ENCODE data around the gene NUBP1.
"Not testable (repeated sequence)": the region's sequence is repeated elsewhere in the genome, so short reads cannot be mapped to it uniquely, and the experiment has no call there.

NUBP1 gene

DNA sequence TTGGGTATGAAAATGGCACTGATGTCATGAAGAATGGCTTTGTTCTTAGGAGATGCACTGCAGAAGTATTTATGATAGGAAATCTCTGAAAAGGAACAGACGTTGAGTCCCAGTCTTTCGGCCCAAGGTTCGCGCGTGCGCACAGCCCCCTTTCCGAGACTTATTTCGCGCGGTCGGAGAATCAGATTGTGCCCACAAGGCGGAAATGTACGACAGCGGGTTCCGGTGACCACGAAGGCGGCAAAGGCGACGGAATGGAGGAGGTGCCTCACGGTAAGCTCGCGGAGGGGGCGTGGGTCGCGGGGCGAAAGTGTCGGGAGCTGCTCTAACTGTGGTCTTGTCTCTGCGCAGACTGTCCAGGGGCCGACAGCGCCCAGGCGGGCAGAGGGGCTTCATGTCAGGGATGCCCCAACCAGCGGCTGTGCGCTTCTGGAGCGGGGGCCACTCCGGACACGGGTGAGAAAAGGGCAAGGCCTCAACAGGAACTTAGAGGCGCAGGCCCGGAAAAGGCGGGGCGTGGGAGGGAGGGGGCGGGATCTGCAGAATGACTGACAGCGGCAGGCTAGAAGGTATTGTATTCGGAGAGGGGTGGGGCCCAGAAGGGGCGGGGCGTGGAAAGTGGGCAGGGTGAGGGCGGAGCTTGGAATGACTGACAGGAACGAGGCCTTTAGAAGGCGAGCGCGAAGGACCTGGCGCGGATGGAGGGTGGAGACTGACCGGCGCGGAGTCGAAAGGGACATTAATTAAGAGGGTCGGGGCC lies at the start of gene NUBP1:
Gene NUBP1, plus strand, starts transcription at position 233 of the 760 bp plus-strand sequence. Its CDS starts 22 bp downstream, at position 255.
- peak; percentile 96 for DNase-seq

DNA sequence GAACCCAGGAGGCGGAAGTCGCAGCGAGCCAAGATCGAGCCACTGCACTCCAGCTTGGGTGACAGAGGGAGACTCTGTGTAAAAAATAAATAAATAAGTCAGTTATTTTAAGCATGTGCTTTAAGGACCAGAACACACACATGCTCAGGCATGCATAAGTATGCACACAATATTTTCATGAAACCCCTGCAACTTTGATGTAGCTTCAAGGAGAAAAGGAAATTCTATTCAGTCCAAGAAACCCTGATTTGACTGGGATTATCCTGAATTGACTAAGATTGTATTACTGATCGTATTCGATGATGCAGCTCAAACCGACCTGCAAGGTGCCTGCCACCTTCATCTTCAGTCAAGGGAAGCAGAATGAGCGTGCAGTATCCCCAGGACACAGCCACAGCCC lies 49.8 kb upstream of the NUBP1 start:
- DNase-seq: no peak

DNA sequence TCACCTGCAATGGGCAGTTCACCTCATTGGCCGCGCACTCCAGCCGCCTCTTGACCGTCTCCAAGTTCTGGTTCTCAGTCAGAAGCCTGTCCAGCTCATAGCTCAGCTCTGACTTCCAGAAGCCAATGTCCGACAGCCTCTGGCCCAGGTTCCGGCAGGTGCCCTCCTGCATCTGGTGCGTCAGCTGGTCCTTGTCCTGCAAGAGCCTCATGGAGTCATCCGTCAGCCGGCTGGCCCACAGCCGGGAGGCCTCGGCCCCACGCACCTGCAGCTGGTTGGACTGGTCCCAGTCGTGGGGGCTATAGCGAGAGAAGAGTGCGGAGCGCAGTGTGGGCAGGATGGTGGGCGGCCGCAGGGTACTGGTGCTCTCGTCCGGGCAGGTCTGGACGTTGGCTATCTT lies 49.3 kb upstream of the NUBP1 start:
- DNase-seq: no peak

DNA sequence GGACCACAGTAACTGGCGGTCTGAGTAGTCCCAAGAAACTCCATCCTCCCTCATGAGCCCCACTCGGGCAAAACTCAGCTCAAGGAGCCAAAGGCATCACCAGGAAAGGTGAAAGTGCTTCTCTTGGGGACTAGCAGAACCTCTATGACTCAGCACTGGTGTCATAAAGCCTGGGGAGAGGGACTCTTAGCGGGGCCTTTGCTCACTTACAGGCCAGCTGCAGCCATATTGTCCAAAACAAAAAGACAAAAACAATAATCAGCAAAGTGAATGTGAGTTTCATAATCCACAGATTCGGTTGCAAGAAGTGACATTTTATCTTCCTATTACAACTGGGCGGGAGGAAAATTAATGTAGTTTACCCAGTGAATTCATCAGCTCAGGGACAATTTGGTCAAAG lies 48.8 kb upstream of the NUBP1 start, which contains the start of gene TEKT5:
Gene TEKT5, minus strand, starts transcription at position 101 of the 400 bp plus-strand sequence. Its CDS starts 57 bp downstream, at position 44.
- no peak for DNase-seq

DNA sequence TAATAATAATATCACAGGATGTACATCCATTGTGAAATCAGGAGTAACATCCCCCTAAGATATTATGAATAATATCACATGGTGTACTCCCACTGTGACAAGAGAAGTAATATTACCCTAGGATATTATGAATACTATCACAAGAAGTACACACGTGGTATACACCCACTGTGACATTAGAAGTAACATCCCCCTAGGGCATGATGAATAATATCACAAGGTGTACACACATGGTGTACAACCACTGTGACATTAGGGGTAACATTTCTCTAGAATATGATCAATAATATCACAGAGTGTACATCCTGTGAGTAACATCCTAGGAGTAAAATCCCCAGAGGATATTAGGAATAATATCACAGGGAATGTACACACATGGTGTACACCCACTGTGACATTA lies 43.9 kb upstream of the NUBP1 start:
- DNase-seq: no peak

DNA sequence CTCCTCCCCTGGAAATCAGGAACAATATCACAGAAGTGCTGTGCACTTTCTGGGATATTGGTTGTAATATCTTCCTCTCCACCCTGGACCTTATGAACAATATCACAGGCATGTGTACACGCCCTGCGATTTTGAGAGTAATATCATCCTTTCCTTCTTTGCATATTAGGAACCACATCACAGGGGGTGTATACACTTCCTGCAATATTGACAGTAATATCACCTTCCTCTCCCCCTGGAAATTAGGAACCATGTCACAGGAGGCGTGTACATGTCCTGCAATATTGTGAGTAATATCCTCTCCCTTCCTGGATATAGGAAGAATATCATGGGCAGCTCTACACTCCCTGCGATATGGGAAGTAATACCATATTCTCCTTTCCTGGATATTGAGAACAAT lies 34.7 kb upstream of the NUBP1 start:
- DNase-seq: no peak

DNA sequence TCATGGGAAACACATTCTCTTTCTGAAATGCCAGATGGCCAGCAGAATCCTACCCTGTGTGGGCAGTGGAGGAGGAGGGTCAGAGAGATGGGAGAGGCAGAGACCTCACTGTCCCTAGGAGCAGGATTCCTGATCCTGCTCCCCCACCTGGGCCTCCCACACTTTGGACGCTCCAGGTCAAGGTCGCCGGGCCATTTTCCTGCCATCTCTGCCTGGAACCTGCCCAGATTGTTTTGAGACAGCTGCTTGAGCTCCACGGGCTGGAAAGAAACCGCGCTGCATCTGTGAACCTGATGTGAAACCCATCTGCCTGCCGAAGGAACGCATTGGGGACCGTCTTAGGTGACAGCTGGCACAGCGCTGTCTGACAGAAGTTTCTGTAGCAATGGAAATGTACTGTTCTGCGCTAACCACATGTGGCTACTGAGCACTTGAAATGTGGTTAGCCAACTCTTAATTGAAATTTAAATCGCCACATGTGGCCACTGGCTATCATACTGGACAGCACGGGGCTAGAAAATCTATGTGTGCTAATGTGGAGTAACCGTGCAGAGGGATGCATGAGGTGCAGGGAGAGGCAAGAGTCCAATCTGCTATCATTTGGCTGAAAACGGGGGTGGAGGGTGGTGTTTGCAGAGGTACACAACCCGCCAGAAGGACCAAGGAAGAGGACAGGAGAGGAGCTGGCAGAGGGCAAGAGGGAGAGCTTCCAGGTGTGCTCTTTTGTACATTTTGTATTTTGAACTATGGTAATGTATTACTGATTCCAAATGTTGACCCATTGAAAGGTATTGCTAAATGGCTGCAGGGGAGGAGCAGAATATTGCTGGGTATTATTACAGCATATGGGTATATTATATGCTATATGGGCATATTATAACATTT lies 15.4 kb upstream of the NUBP1 start:
- no peak for DNase-seq

DNA sequence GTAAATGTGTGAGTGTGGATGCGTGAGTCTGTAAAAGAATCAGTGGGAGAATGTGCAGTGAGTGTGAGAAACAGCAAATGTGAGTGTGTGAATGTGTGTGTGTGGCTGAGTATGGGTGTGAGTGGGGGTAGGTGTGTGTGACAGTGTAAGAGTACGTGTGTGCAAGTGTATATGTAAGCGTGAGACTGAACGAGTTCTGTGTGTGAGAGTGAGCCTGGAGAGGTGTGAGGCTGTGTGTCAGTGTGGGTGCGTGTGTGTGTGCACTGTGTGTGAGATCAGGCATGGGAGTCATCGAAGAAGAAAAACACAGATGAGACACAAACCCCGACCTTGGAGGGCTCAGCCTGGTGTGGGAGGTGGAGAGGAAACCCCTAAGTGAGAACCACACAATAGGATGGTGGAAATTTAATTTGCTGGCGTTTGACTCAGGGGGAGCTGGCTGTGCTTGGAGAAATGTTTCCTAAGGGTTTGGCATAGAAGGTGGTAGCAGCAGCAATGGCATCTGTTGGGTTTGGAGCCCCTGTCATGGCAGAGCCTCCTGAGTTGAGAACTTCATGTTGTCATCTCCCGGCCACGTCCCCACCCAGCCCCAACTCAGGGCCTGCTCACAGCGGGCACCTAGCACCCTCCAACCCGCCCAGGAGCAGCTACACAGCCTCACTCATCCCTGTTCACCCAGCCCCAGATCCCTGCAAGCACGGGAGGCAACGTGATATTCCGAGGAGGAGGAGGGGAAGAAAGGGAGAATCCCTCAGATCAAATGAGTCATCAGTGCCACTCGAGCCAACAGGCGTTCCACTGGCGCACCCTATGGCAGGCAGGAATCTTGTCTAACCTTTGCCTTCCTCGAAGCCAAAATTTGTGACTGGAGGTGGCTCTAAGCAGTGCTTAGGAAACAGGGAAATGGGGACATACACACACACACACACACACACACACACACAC lies 14.3 kb upstream of the NUBP1 start:
- no peak for DNase-seq

DNA sequence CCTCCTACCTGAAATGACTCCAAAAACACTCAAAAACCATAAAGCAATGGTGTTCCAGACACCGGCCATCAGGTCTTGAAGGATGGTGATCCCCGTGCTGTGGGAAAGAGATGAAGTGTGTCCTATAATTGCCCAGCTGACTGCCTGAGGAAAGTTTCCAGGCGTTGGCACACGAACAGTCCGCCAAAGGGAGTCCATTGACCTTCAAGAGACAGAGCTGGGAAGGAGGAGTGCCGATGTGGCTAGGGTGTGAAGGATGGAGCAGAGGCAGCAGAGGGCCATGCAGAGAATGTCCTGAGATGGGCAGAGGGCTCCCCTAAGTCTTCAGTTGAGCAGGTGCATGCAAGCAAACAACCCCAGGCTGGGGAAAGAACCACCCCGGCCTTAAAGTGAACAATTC lies 11.9 kb upstream of the NUBP1 start:
- no peak for DNase-seq

DNA sequence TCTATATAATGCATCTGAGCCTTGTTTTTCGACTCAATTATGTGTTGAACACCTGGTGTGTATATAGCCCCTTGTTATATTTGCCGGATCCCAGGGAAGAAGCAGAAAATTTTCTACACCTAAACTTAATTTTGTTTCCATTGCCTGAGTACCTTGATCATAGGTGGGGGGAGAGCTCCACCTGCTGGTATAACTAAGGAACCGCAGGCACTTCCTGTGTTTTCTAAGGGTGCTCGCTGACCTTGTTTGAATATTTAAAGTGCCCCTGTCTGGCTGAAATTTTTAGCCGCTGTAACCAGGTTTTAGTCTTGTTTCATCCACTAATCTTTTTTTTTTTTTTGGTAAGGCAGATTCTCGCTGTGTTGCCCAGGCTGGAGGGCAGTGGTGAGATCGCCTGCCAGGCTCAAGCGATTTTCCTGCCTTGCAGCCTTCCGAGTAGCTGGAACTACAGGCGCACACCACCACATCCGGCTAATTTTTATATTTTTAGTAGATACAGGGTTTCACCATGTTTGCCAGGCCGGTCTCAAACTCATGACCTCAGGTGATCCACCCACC lies 6.5 kb upstream of the NUBP1 start:
- peak; percentile 62 for DNase-seq

DNA sequence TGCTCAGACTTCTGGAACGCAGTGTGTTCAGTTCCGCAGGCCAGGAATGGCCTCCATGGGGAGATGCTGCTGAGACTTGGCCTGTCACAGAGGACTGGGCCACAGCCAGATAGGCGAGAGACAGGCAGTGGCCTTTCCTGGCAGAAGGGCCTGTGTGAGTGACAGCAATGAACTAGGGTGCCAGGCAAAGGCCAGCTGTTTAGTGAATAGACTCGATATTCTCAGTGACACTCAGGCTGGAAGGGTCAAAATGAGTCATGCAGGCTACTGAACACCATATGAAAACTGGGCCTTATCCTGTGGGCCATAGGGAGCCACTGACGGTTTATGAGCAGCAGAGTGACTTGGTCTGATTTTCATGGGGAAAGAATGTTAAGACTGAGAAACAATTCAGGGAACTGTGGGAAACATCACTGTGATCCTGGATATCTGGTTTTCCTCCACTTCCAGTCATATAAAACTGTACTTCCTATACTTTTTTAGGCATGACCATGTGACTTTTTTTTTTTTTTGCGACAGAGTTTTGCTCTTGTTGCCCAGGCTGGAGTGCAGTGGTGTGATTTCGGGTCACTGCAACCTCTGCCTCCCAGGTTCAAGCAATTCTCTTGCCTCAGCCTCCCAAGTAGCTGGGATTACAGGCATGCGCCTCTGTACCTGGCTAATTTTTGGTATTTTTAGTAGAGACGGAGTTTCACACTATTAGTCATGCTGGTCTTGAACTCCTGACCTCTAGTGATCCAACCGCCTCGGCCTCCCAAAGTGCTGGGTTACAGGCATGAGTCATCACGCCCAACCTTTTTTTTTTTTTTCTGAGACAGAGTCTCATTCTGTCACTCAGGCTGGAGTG lies 5.2 kb upstream of the NUBP1 start:
- no peak for DNase-seq

DNA sequence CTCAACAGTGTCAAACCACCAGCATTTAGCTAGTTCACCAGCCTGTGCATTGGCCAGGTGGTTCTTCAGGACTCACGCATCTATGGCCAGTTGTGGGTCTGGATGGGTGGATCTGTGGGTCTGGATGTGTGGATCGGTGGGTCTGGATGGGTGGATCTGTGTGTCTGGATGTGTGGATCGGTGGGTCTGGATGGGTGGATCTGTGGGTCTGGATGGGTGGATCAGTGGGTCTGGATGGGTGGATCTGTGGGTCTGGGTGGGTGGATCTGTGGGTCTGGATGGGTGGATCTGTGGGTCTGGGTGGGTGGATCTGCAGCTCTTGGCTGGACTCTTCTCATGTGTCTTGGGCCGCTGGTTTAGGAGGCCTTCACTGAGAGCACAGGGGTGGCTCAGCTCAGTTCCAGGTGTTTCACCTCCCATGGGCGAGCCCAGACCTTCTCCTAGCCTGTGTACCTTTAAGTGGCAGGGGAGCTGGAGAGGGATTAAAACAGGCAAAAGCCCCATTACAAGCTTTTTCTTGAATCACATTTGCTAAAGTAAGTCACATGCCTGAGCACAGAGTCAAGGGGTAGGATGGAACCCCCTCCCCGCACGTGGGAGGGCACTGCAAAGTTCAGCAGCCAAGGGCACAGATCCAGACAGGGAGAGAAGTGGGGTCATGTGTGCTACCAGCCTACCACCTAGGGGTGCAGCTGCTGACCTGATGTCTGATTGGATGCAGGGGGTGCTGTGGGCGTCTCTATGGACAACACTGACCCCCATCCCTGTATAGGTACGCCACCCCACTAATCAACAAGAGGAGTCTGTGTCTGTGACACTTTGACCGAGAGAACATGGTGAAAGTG lies 3.4 kb upstream of the NUBP1 start:
- no peak for DNase-seq

DNA sequence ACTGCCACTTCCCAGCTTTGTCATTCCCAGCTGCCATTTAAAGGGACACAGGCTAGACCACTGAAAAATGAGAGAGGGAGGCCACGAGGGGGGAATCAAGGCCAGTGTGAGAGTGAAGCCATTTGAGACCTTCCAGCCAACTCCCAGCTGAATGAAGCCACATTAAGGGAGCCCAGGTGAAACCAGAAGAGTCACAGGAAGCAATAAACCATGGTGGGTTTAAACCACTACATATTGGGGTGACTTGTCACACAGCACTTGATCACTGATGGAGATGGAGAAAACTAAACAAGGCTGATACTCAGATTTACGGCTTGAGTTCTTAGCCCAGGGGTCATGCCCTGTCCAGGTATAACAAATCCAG lies 2.8 kb upstream of the NUBP1 start:
- no peak for DNase-seq

DNA sequence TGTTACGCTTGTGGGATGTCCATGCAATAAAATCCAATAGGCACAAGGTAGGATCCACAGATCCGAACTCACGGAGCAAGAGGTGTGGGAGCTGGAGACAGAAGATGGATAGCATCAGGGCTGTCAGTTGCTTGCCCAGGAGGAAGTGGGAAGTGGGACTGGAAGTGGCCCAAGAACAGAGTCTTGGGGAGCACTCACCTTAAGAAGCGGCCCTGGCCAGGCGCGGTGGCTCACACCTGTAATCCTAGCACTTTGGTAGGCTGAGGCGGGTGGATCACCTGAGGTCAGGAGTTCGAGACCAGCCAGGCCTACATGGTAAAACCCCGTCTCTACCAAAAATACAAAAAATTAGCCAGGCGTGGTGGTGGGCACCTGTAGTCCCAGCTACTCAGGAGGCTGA lies 2.4 kb upstream of the NUBP1 start:
- not testable (repeated sequence) for DNase-seq

DNA sequence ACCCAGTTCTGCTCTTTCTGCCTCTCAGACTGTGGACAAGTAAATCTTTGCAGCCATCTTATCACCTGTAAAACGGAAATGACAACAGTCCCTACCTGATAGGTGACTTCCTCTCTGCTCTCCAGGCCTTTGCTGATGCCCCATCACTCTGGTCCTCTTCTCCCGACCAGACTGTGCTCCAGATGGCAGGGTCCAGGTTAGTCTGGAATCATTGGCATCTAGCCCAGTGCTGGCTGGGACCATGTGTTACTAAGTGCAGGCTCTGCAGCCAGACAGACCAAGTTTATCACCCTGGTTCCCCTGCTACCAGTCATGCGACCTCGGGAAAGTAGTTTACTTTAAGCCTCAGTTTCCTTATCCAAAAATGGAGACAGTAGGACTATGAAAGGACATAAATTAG lies 1.8 kb upstream of the NUBP1 start:
- no peak for DNase-seq

DNA sequence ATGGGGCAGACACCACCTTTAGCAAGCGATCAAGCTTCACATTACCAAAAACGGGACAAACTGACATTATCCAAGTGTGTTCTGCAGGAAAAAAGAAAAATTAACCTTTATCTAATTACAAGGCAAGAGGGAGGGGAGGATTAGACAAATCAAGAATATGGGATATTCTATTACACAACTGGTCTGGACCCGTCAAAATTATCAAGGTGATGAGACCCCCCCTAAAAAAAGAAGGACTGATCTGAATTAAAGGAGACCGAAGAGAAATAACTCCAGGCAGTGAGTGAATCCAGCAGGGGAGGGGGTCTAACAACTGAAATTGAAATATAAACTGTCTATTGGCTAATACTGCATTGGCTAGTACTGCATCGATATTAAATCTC lies 424 bp upstream of the NUBP1 start:
- DNase-seq: no peak

DNA sequence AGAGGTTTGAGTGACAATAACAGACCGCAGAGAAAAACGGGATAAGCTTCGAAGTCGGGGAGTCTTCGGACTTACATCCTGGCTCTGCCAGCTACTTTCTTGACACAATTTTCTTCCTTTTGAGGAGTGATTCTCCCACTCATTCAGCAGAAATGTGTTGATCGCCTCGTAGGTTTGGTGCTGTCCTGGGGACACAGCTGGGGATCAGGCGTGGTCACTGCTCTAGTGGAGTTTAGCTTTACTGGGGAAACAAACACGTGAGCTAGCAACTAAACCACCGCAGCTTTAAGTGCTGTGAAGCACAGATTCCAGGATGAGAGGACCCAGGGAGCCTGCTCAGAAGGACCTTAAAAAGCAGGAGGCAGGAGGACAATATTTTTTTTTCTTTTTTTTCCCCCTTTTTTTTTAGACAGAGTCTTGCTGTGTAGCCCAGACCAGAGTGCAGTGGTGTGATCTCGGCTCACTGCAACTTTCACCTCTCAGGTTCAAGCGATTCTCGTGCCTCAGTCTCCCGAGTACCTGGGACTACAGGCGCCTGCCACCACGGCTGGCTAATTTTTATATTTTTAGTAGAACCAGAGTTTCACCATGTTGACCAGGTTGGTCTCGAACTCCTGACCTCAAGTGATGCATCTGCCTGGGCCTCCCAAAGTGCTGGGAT lies 858 bp downstream of the NUBP1 start:
- DNase-seq: peak; percentile 46

DNA sequence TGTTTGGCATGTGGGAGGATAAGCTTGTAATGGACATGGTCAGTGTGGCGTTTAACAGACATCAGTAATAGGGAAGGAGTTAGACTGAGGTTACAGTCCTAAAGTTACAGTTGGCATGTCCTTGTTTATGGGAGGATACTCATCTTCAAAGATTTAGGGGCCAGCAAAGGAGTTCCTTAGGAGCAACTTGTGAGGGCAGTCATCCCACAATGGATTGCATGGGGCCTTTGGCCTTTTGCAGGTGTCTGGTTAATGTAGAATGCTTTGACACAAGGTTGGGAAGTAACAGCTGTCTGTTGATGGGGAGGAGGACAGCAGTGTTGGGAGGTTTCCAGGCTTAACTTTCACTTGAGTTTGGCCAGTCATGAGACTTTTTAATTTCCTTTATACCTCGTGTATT lies 2.2 kb downstream of the NUBP1 start:
- no peak for DNase-seq

DNA sequence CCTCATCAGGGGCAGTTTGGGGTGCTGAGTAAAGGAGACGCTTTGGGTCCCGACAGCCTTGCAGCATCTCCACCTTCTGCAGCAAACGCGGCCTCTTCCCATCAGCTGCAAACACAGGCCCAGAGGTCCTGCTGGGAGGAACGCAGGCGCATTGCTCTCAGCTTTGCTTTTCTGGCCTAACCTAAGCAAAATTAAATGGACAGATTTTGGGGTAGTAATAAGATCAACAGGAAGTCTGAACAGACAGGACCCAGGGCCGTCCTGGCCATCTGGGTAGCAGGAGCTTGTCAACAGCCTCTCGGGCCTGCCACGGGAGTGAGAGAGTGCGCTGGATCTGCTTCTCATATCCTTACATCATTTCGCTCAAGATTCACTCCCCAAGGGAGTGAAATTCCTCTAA lies 7.2 kb downstream of the NUBP1 start:
- DNase-seq: no peak

DNA sequence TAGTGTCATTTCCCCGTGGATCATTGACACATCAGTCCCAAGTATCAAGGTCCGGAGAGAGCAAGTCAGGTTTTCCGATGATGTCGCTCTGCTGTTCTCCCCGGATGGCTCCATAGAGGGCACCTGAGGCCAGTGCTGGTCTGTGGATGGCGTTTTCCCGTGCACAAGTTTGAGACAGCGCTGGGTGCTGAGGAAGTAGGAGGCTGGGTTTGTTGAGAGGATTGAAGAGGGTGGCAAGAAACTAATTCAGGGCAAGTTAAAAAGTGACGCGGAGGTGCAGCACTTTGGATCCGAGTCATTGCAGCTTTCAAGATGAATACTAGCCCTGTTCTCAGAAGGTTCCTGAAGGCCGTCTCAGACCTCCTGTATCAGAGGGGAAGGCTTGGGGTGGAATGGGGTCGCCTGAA lies 7.7 kb downstream of the NUBP1 start:
- no peak for DNase-seq
